Measurements from ENCODE around the gene RNF225. TPM values are rescaled to one million over a fixed set of nuclear protein-coding genes. Genes with fewer than 3 reads are reported as not detected.
A peak's percentile ranks its signal among the peaks of the same experiment; 100 is the strongest.

Gene RNF225
- total and polyA plus RNA-seq, 9 of the 15 experiments (the other 6 are each of a cell fraction or from before 2014, with no cell fraction given) = 0.33 TPM; not detected in 8

GRCh38 chr19:58362272-58362994 lies 33.0 kb upstream of the RNF225 start, which contains the start of gene ZNF497:
TSS of gene ZNF497 (minus strand) at chr19:58362751. CDS start at chr19:58357635, 5,116 bp downstream.
- in situ Hi-C loops (cut with MboI) (no loop called here), intact Hi-C loops (cut with micrococcal nuclease) (loop anchor here (2.0 kb wide), 2 partner anchors 18 to 58 kb away; partner anchors contain the start of genes ERVK3-1 and ZNF837)
- peak within 1 kb of the TSS; percentile 92 for H2AFZ ChIP-seq (ENCODE audit: low read depth, low read length)
- under 1% methylated on average over 50 of the region's 74 CpGs for WGBS (ENCODE audit: insufficient coverage, low coverage, missing lambda C conversion rate)
- BruUV-seq (replicated peaks) = TSS peak; percentile 86
- ATAC-seq (peak; percentile 98), FAIRE-seq (peak; percentile 98), DNase-seq (ENCODE audit: extremely low read depth in 1 of 4, low spot score in 3 of 4) (peak; percentile 98)
- CTCF ChIA-PET (ENCODE audit: low intra/inter-chr PET ratio) = no interaction called here
- H3K9me1 ChIP-seq (ENCODE audit: control insufficient read depth, insufficient read depth, low read length) = no peaks in the 10 kb centered on the region
- peaks cover 7% of the 10 kb centered on the region; the same call in 1 of the 3 replicates for H3K79me2 ChIP-seq (ENCODE audit: control insufficient read depth, insufficient read depth, low read length)
- H3K4me2 ChIP-seq (ENCODE audit: insufficient read depth, low read length) = peak within 1 kb of the TSS; percentile 97
- H3K9ac ChIP-seq (ENCODE audit: insufficient read depth in 1 of 2, low read depth in 2 of 2, low read length in 2 of 2) = peak within 1 kb of the TSS; percentile 97 to 99
- H4K20me1 ChIP-seq (replicated peaks; ENCODE audit: control insufficient read depth, insufficient read depth, low read length) = no peaks in the 10 kb centered on the region
- POLR2A ChIA-PET = interaction anchor here (0.6 to 1.9 kb wide), 18 partner anchors 9 to 270 kb away, joined by 3 to 20 read pairs (median 4); partner anchors contain the start of genes RPS5, ZNF324, ZNF544 and ZSCAN22
- no peaks in the 10 kb centered on the region for H3K36me3 ChIP-seq (ENCODE audit: control insufficient read depth, insufficient read depth, low read length)
- H3K27me3 ChIP-seq (ENCODE audit: control insufficient read depth in 2 of 2, insufficient read depth in 2 of 2, low read length in 2 of 2) = no peaks in the 10 kb centered on the region
- H3K4me1 ChIP-seq (replicated peaks in 1 of 2; ENCODE audit: control insufficient read depth in 2 of 2, insufficient read depth in 2 of 2, low read length in 2 of 2) = peaks cover 7 to 38% of the 10 kb centered on the region in 2 experiments; a peak in 3 of 5 replicates
- H3K9me3 ChIP-seq (replicated peaks; ENCODE audit: control insufficient read depth, insufficient read depth, low read depth, low read length) = no peaks in the 10 kb centered on the region
- H3K4me3 ChIP-seq = peak within 1 kb of the TSS; percentile 65
- peak within 1 kb of the TSS; percentile 97 for H3K27ac ChIP-seq (ENCODE audit: extremely low read depth, low read depth, low read length)
- TF ChIP-seq NRF1 (conservative IDR thresholded peaks at IDR 0.05 in 1 of 2, IDR thresholded peaks at IDR 0.05 in 1 of 2) = peak; percentile 97 to 98
- peak; percentile 71 for TF ChIP-seq KDM5B (IDR thresholded peaks at IDR 0.05; ENCODE audit: insufficient replicate concordance, low read depth, low read length)
- peak; percentile 10; the same call in 1 of the 2 replicates for TF ChIP-seq STAT5A (IDR thresholded peaks at IDR 0.05; ENCODE audit: borderline replicate concordance, low read length)
- 0 out of 2 replicates have a peak, but pooled peaks have one; percentile 6 for TF ChIP-seq ERF (CRISPR knock-in tag; IDR thresholded peaks at IDR 0.05)
- peak; percentile 95 for TF ChIP-seq ELF1 (tag; IDR thresholded peaks at IDR 0.05)
- TF ChIP-seq BCOR (IDR thresholded peaks at IDR 0.05) = 0 out of 2 replicates have a peak, but pooled peaks have one; percentile 67
- 0 out of 4 replicates have a peak, but pooled peaks of 1 of the 2 experiments have one; percentile 9 for TF ChIP-seq ZMIZ1 (IDR thresholded peaks at IDR 0.05; ENCODE audit: low read depth in 2 of 2, low read length in 2 of 2)
- TF ChIP-seq HNRNPLL (IDR thresholded peaks at IDR 0.05; ENCODE audit: low read depth, low read length, poor library complexity, severe bottlenecking) = peak; percentile 78
- peak; percentile 79; the same call in 1 of the 2 replicates for TF ChIP-seq PML (IDR thresholded peaks at IDR 0.05; ENCODE audit: low read length)
- no peak for TF ChIP-seq FOXM1 (IDR thresholded peaks at IDR 0.05; ENCODE audit: low read depth)
- 0 out of 2 replicates have a peak, but pooled peaks have one; percentile 21 for TF ChIP-seq FOXM1 (CRISPR knock-in tag; IDR thresholded peaks at IDR 0.05; ENCODE audit: low read depth)
- peak; percentile 66 for TF ChIP-seq ZNF143 (CRISPR knock-in tag; IDR thresholded peaks at IDR 0.05)
- peak; percentile 88 for TF ChIP-seq POLR2H (tag; IDR thresholded peaks at IDR 0.05; ENCODE audit: low read depth)
- no peak for TF ChIP-seq NFE2 (IDR thresholded peaks at IDR 0.05; ENCODE audit: low read depth)
- TF ChIP-seq BRD4 (IDR thresholded peaks at IDR 0.05) = 0 out of 2 replicates have a peak, but pooled peaks have one; percentile 25
- TF ChIP-seq SOX6 (IDR thresholded peaks at IDR 0.05) = no peak; the same call in 1 of the 2 replicates
- peak; percentile 92 for TF ChIP-seq TAF9B (IDR thresholded peaks at IDR 0.05; ENCODE audit: partially characterized antibody)
- TF ChIP-seq NONO (IDR thresholded peaks at IDR 0.05; ENCODE audit: low read depth in 2 of 2, low read length in 1 of 2) = peak in 1 of 2 experiments; percentile 66; a peak in 1 of 4 replicates
- no peak for TF ChIP-seq MCM7 (IDR thresholded peaks at IDR 0.05)
- TF ChIP-seq FOSL1 (tag; conservative IDR thresholded peaks at IDR 0.05) = no peak
